ENCODE results near the gene ATP13A5.
A peak's percentile ranks its signal among the peaks of the same experiment; 100 is the strongest.

The ATP13A5 gene

GRCh38 chr3:193348686-193349085 is 29.9 kb downstream of the ATP13A5 start:
- no peaks in the 10 kb centered on the region for H3K9me3 ChIP-seq (ENCODE audit: insufficient read depth, low read length)
- H4K20me1 ChIP-seq (ENCODE audit: insufficient read depth, low read length), result no peaks in the 10 kb centered on the region
- no peak for TF ChIP-seq CTCF (IDR thresholded peaks at IDR 0.05; ENCODE audit: low read depth, low read length)
- no peak for TF ChIP-seq EZH2phosphoT487 (IDR thresholded peaks at IDR 0.05; ENCODE audit: low read depth)
- no peak overlapping the region for H3K27ac ChIP-seq (ENCODE audit: low read length)
- no peaks in the 10 kb centered on the region for H3K27me3 ChIP-seq (ENCODE audit: low read depth, low read length)
- no peak overlapping the region for H3K9ac ChIP-seq (ENCODE audit: low read length)
- H3K4me3 ChIP-seq (ENCODE audit: low read length), result no peak overlapping the region
- H3K36me3 ChIP-seq (replicated peaks; ENCODE audit: low read depth, low read length), result no peaks in the 10 kb centered on the region
- H3K79me2 ChIP-seq (ENCODE audit: low read length), result no peaks in the 10 kb centered on the region
- no peaks in the 10 kb centered on the region for H3K4me1 ChIP-seq (ENCODE audit: low read length)
- no peak overlapping the region for H2AFZ ChIP-seq (ENCODE audit: low read depth, low read length)
- H3K4me2 ChIP-seq (ENCODE audit: low read length), result no peak overlapping the region

- Histone ChIP-seq H3K79me2 (ENCODE audit: low read length) (no peaks in the 10 kb centered on the region), H3K36me3 (replicated peaks; ENCODE audit: low read depth, low read length) (no peaks in the 10 kb centered on the region), H3K27me3 (ENCODE audit: low read depth, low read length) (no peaks in the 10 kb centered on the region), H3K4me1 (ENCODE audit: low read length) (no peaks in the 10 kb centered on the region), H3K4me3 (ENCODE audit: low read length) (no peak overlapping the region), H3K27ac (ENCODE audit: low read length) (no peak overlapping the region), H4K20me1 (ENCODE audit: insufficient read depth, low read length) (no peaks in the 10 kb centered on the region), H2AFZ (ENCODE audit: low read depth, low read length) (no peak overlapping the region), H3K9ac (ENCODE audit: low read length) (no peak overlapping the region), H3K4me2 (ENCODE audit: low read length) (no peak overlapping the region), H3K9me3 (ENCODE audit: insufficient read depth, low read length) (no peaks in the 10 kb centered on the region)
- no peak for TF ChIP-seq CTCF (IDR thresholded peaks at IDR 0.05; ENCODE audit: low read depth, low read length)
- no peak for TF ChIP-seq EZH2phosphoT487 (IDR thresholded peaks at IDR 0.05; ENCODE audit: low read depth)
Measured at GRCh38 chr3:193347521-193348501, 30.7 kb downstream of the ATP13A5 start.

GRCh38 chr3:193346259-193346658 is 32.3 kb downstream of the ATP13A5 start:
- Histone ChIP-seq H3K9me3 (ENCODE audit: insufficient read depth, low read length) (no peaks in the 10 kb centered on the region), H3K4me2 (ENCODE audit: low read length) (no peak overlapping the region), H3K79me2 (ENCODE audit: low read length) (no peaks in the 10 kb centered on the region), H3K4me1 (ENCODE audit: low read length) (no peaks in the 10 kb centered on the region), H3K9ac (ENCODE audit: low read length) (no peak overlapping the region), H3K27me3 (ENCODE audit: low read depth, low read length) (no peaks in the 10 kb centered on the region), H4K20me1 (ENCODE audit: insufficient read depth, low read length) (no peaks in the 10 kb centered on the region), H3K36me3 (replicated peaks; ENCODE audit: low read depth, low read length) (no peaks in the 10 kb centered on the region), H3K4me3 (ENCODE audit: low read length) (no peak overlapping the region), H3K27ac (ENCODE audit: low read length) (no peak overlapping the region), H2AFZ (ENCODE audit: low read depth, low read length) (no peak overlapping the region)
- TF ChIP-seq EZH2phosphoT487 (IDR thresholded peaks at IDR 0.05; ENCODE audit: low read depth) (no peak), CTCF (IDR thresholded peaks at IDR 0.05; ENCODE audit: low read depth, low read length) (no peak)

GRCh38 chr3:193345431-193345830 is 33.1 kb downstream of the ATP13A5 start:
- Histone ChIP-seq H3K4me2 (ENCODE audit: low read length) (no peak overlapping the region), H3K79me2 (ENCODE audit: low read length) (no peaks in the 10 kb centered on the region), H3K9ac (ENCODE audit: low read length) (no peak overlapping the region), H3K9me3 (ENCODE audit: insufficient read depth, low read length) (no peaks in the 10 kb centered on the region), H3K36me3 (replicated peaks; ENCODE audit: low read depth, low read length) (no peaks in the 10 kb centered on the region), H3K4me1 (ENCODE audit: low read length) (no peaks in the 10 kb centered on the region), H3K27ac (ENCODE audit: low read length) (no peak overlapping the region), H4K20me1 (ENCODE audit: insufficient read depth, low read length) (no peaks in the 10 kb centered on the region), H3K4me3 (ENCODE audit: low read length) (no peak overlapping the region), H3K27me3 (ENCODE audit: low read depth, low read length) (no peaks in the 10 kb centered on the region), H2AFZ (ENCODE audit: low read depth, low read length) (0 out of 2 replicates have a peak overlapping the region, but pooled peaks have one; percentile 76)
- TF ChIP-seq EZH2phosphoT487 (IDR thresholded peaks at IDR 0.05; ENCODE audit: low read depth), result no peak
- TF ChIP-seq CTCF (IDR thresholded peaks at IDR 0.05; ENCODE audit: low read depth, low read length), result no peak
